WTC11 (cell line): ENCODE data around the gene RABL6. TPM values are rescaled to one million over a fixed set of nuclear protein-coding genes. Genes with fewer than 3 reads are reported as not detected.

Experiments used
- ATAC-seq: fragments of 200-7000 bp; cut with Tn5 transposase; 2 replicates; pipeline ENCODE4 v1.10.0; 2021; ENCODE audit warnings: mild to moderate bottlenecking, moderate library complexity
- CTCF ChIA-PET: fragments of 300-600 bp; sonication (Branson Sonifier 250); formaldehyde crosslinking; loops from one replicate; lab custom pipeline; 2021; ENCODE audit warnings: antibody characterized with exemption; lab: Charles Lee
- POLR2A ChIA-PET: fragments of 350-600 bp; sonication (Branson Sonifier 250); formaldehyde crosslinking; loops from one replicate; lab custom pipeline; 2021; ENCODE audit warnings: antibody characterized with exemption; lab: Charles Lee
- DNase-seq: peaks from one replicate; pipeline ENCODE4 v3.0.0; 2021; ENCODE audit warnings: low spot score
- H3K27ac Mint-ChIP-seq: 2 replicates; pipeline ENCODE4 v1.8.0; 2021; ENCODE audit warnings: mixed read lengths
- H3K27me3 Mint-ChIP-seq: 2 replicates; pipeline ENCODE4 v1.8.0; 2021; ENCODE audit warnings: low read depth, mild to moderate bottlenecking, moderate library complexity, mixed read lengths
- H3K36me3 Mint-ChIP-seq: 2 replicates; pipeline ENCODE4 v1.8.0; 2021; ENCODE audit warnings: mixed read lengths
- H3K4me1 Mint-ChIP-seq: 2 replicates; pipeline ENCODE4 v1.8.0; 2022; ENCODE audit warnings: mixed read lengths
- H3K4me3 Mint-ChIP-seq: 2 replicates; pipeline ENCODE4 v1.8.0; 2021; ENCODE audit warnings: mild to moderate bottlenecking, moderate library complexity, mixed read lengths
- H3K9me3 Mint-ChIP-seq: 2 replicates; pipeline ENCODE4 v1.8.0; 2021; ENCODE audit warnings: mixed read lengths
- AR ChIP-seq: fragments of 250-450 bp; sonication (Bioruptor Pico); IDR thresholded peaks from 2 replicates; pipeline ENCODE4 v1.9.0; 2021; ENCODE audit warnings: mild to moderate bottlenecking
- CBFB ChIP-seq: sonication (generic); formaldehyde crosslinking; IDR thresholded peaks from 2 replicates; pipeline ENCODE4 v1.8.1; 2022; ENCODE audit warnings: mild to moderate bottlenecking, low read depth, missing genetic modification reagents
- E2F5 ChIP-seq: sonication (generic); formaldehyde crosslinking; IDR thresholded peaks from 2 replicates; pipeline ENCODE4 v1.8.1; 2022; ENCODE audit warnings: mild to moderate bottlenecking, moderate library complexity, missing genetic modification reagents
- FOXJ3 ChIP-seq: sonication (generic); formaldehyde crosslinking; IDR thresholded peaks from 2 replicates; pipeline ENCODE4 v1.9.0; 2021; ENCODE audit warnings: missing genetic modification reagents, mild to moderate bottlenecking, borderline replicate concordance
- FOXP1 ChIP-seq: sonication (generic); formaldehyde crosslinking; IDR thresholded peaks from 2 replicates; pipeline ENCODE4 v1.8.0; 2022; ENCODE audit warnings: missing genetic modification reagents, mild to moderate bottlenecking, moderate library complexity, borderline replicate concordance
- JAZF1 ChIP-seq: fragments of 250-450 bp; sonication (Bioruptor Pico); IDR thresholded peaks from 2 replicates; pipeline ENCODE4 v1.9.0; 2021; ENCODE audit warnings: moderate library complexity, mild to moderate bottlenecking, inconsistent platforms
- JUN ChIP-seq: sonication (generic); formaldehyde crosslinking; IDR thresholded peaks from 2 replicates; pipeline ENCODE4 v1.8.0; 2023; ENCODE audit warnings: mild to moderate bottlenecking, missing genetic modification reagents
- MYBL2 ChIP-seq: sonication (generic); formaldehyde crosslinking; IDR thresholded peaks from 2 replicates; pipeline ENCODE4 v1.8.1; 2023; ENCODE audit warnings: mild to moderate bottlenecking, moderate library complexity, missing genetic modification reagents
- OVOL2 ChIP-seq: fragments of 250-450 bp; sonication (Bioruptor Pico); IDR thresholded peaks from 2 replicates; pipeline ENCODE4 v1.9.0; 2021; ENCODE audit warnings: mild to moderate bottlenecking, borderline replicate concordance
- PRDM15 ChIP-seq: sonication (generic); formaldehyde crosslinking; IDR thresholded peaks from 2 replicates; pipeline ENCODE4 v1.8.0; 2022; ENCODE audit warnings: missing genetic modification reagents
- STAT6 ChIP-seq: sonication (generic); formaldehyde crosslinking; conservative IDR thresholded peaks from 2 replicates; pipeline ENCODE4 v1.8.1; 2023; ENCODE audit warnings: mild to moderate bottlenecking, low read depth, missing genetic modification reagents, moderate library complexity
- ZNF232 ChIP-seq: sonication (generic); formaldehyde crosslinking; IDR thresholded peaks from 2 replicates; pipeline ENCODE4 v1.8.0; 2022; ENCODE audit warnings: mild to moderate bottlenecking, missing genetic modification reagents
- ZNF263 ChIP-seq: sonication (generic); formaldehyde crosslinking; IDR thresholded peaks from 2 replicates; pipeline ENCODE4 v1.8.1; 2022; ENCODE audit warnings: low read depth, mild to moderate bottlenecking, moderate library complexity, missing genetic modification reagents
- ZNF423 ChIP-seq: fragments of 250-450 bp; sonication (Bioruptor Pico); IDR thresholded peaks from 2 replicates; pipeline ENCODE4 v2.1.2; 2022; ENCODE audit warnings: mild to moderate bottlenecking, moderate library complexity
- total RNA-seq: library from RNA; stranded (reverse); gene quantifications from 3 replicates; pipeline ENCODE4 v1.2.3, GENCODE V29; 2021

Gene RABL6
- total RNA-seq, 1 experiment from 2014 or later, result 171 TPM

GRCh38 chr9:136792321-136793085, 15.2 kb upstream of the RABL6 start (continued):
- TF ChIP-seq AR (CRISPR knock-in tag) (no peak), PRDM15 (CRISPR knock-in tag) (no peak), ZNF423 (CRISPR knock-in tag) (no peak), FOXJ3 (CRISPR knock-in tag) (no peak), JUN (CRISPR knock-in tag) (no peak), FOXP1 (no peak), STAT6 (no peak), CBFB (CRISPR knock-in tag) (no peak), ZNF232 (no peak), OVOL2 (CRISPR knock-in tag) (no peak)
- TF ChIP-seq, all 79 proteins: peak for 0

GRCh38 chr9:136793086-136793946, 14.4 kb upstream of the RABL6 start:
- TF ChIP-seq MYBL2 (no peak), E2F5 (CRISPR knock-in tag) (no peak), ZNF263 (CRISPR knock-in tag) (no peak), JAZF1 (CRISPR knock-in tag) (no peak)
- Mint-ChIP-seq H3K27me3 (peaks cover 23% of the 10 kb centered on the region), H3K27ac (no peak overlapping the region; the same call in 1 of the 2 replicates), H3K36me3 (peaks cover 3% of the 10 kb centered on the region; the same call in 1 of the 2 replicates), H3K9me3 (no peaks in the 10 kb centered on the region), H3K4me1 (peaks cover 27% of the 10 kb centered on the region), H3K4me3 (no peak overlapping the region)
- DNase-seq (no peak), ATAC-seq (no peak)
- POLR2A ChIA-PET, result no interaction called here
- CTCF ChIA-PET, result interaction anchor here (0.5 to 3.1 kb wide), 6 partner anchors 7 to 430 kb away, joined by 3 to 28 read pairs (median 6); partner anchors contain the start of gene AJM1
